ENCODE data around the gene IRF7.

GRCh38 chr11:605286-606129 lies 10.2 kb downstream of the IRF7 start:
- TF ChIP-seq, protein P1, sequence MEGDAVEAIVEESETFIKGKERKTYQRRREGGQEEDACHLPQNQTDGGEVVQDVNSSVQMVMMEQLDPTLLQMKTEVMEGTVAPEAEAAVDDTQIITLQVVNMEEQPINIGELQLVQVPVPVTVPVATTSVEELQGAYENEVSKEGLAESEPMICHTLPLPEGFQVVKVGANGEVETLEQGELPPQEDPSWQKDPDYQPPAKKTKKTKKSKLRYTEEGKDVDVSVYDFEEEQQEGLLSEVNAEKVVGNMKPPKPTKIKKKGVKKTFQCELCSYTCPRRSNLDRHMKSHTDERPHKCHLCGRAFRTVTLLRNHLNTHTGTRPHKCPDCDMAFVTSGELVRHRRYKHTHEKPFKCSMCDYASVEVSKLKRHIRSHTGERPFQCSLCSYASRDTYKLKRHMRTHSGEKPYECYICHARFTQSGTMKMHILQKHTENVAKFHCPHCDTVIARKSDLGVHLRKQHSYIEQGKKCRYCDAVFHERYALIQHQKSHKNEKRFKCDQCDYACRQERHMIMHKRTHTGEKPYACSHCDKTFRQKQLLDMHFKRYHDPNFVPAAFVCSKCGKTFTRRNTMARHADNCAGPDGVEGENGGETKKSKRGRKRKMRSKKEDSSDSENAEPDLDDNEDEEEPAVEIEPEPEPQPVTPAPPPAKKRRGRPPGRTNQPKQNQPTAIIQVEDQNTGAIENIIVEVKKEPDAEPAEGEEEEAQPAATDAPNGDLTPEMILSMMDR (IDR thresholded peaks at IDR 0.05), result no peak
- TF ChIP-seq POLR2A (IDR thresholded peaks at IDR 0.05), result no peak
